ENCODE measurements around the gene NUTM1. TPM values are rescaled to one million over a fixed set of nuclear protein-coding genes. Genes with fewer than 3 reads are reported as not detected.

Gene NUTM1
- total RNA-seq, 1 donor = not detected

GRCh38 chr15:34364041-34364440, 20.9 kb downstream of the NUTM1 start:
- no peak for DNase-seq (ENCODE audit: low read depth)
- no peak for TF ChIP-seq CTCF (IDR thresholded peaks at IDR 0.05; ENCODE audit: insufficient read depth, low read depth, low read length)
- no peak overlapping the region for H3K4me3 ChIP-seq (ENCODE audit: low read depth, low read length)

- no peak for TF ChIP-seq CTCF (IDR thresholded peaks at IDR 0.05; ENCODE audit: insufficient read depth, low read depth, low read length)
- no peak overlapping the region for H3K4me3 ChIP-seq (ENCODE audit: low read depth, low read length)
- no peak for DNase-seq (ENCODE audit: low read depth)
These were observed 22.1 kb downstream of the NUTM1 start for GRCh38 chr15:34365091-34365825.

GRCh38 chr15:34365836-34366235, 22.7 kb downstream of the NUTM1 start:
- peak overlapping the region; percentile 87 for H3K4me3 ChIP-seq (ENCODE audit: low read depth, low read length)
- no peak for TF ChIP-seq CTCF (IDR thresholded peaks at IDR 0.05; ENCODE audit: insufficient read depth, low read depth, low read length)
- no peak for DNase-seq (ENCODE audit: low read depth)

GRCh38 chr15:34366271-34367065, 23.4 kb downstream of the NUTM1 start:
- DNase-seq (ENCODE audit: low read depth) = peak; percentile 51
- H3K4me3 ChIP-seq (ENCODE audit: low read depth, low read length) = peak overlapping the region; percentile 87
- no peak for TF ChIP-seq CTCF (IDR thresholded peaks at IDR 0.05; ENCODE audit: insufficient read depth, low read depth, low read length)

GRCh38 chr15:34367101-34368081, 24.3 kb downstream of the NUTM1 start, which contains the start of gene LPCAT4:
Gene LPCAT4, minus strand, starts transcription at chr15:34367196. Its CDS starts 96 bp downstream, at chr15:34367100.
- DNase-seq (ENCODE audit: low read depth) = peak; percentile 86
- peak within 1 kb of the TSS; percentile 93 for H3K4me3 ChIP-seq (ENCODE audit: low read depth, low read length)
- peak; percentile 93 for TF ChIP-seq CTCF (IDR thresholded peaks at IDR 0.05; ENCODE audit: insufficient read depth, low read depth, low read length)

GRCh38 chr15:34370129-34370528, 27.0 kb downstream of the NUTM1 start:
- TF ChIP-seq CTCF (IDR thresholded peaks at IDR 0.05; ENCODE audit: insufficient read depth, low read depth, low read length) = no peak
- DNase-seq (ENCODE audit: low read depth) = no peak
- H3K4me3 ChIP-seq (ENCODE audit: low read depth, low read length) = no peak overlapping the region

All from fibroblast of villous mesenchyme (primary cell).